ENCODE measurements around the gene DPF3. TPM values are rescaled to one million over a fixed set of nuclear protein-coding genes. Genes with fewer than 3 reads are reported as not detected.

Gene DPF3
- total RNA-seq, 1 experiment from 2014 or later, result 1.9 TPM

DNA sequence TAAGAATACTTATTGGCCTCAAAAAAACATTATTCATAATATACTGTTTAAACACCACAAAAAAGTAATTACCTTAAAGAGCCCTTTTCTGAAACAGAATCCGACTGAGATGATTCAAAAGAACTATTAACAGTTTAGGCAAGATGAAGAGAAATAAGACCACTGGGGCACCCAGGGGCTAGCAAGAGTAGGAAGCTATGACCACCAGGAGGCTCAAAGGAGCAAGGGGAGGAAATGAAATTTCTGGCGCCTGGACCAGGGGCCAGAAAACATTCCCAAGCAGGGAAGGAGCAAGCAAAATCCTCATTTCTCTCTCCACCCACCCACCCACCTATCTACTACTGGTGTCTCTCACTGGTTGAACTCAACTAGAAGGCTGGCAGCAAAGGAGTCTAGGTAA lies 26.1 kb upstream of the DPF3 start:
- TF ChIP-seq, protein P1, sequence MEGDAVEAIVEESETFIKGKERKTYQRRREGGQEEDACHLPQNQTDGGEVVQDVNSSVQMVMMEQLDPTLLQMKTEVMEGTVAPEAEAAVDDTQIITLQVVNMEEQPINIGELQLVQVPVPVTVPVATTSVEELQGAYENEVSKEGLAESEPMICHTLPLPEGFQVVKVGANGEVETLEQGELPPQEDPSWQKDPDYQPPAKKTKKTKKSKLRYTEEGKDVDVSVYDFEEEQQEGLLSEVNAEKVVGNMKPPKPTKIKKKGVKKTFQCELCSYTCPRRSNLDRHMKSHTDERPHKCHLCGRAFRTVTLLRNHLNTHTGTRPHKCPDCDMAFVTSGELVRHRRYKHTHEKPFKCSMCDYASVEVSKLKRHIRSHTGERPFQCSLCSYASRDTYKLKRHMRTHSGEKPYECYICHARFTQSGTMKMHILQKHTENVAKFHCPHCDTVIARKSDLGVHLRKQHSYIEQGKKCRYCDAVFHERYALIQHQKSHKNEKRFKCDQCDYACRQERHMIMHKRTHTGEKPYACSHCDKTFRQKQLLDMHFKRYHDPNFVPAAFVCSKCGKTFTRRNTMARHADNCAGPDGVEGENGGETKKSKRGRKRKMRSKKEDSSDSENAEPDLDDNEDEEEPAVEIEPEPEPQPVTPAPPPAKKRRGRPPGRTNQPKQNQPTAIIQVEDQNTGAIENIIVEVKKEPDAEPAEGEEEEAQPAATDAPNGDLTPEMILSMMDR (IDR thresholded peaks at IDR 0.05; ENCODE audit: unreplicated experiment), result no peak
- ChIA-PET CTCF (interaction anchor here (1.0 to 1.5 kb wide), 2 partner anchors 29 to 77 kb away, joined by 3 to 5 read pairs; no protein-coding TSS in a partner anchor), POLR2A (no interaction called here)
- no peaks in the 10 kb centered on the region for H3K4me1 Mint-ChIP-seq (ENCODE audit: insufficient read depth, unreplicated experiment)
- no peaks in the 10 kb centered on the region for H3K9me3 Mint-ChIP-seq (ENCODE audit: unreplicated experiment)
- no peak overlapping the region for H3K27ac Mint-ChIP-seq (ENCODE audit: low read depth, unreplicated experiment)
- no peak for DNase-seq (ENCODE audit: unreplicated experiment)
- no TSS peak for BruUV-seq (replicated peaks)
- H3K4me3 Mint-ChIP-seq (ENCODE audit: unreplicated experiment), result no peak overlapping the region
- peaks cover 6% of the 10 kb centered on the region for H3K36me3 Mint-ChIP-seq (ENCODE audit: insufficient read depth, unreplicated experiment)
- intact Hi-C loops (cut with micrococcal nuclease), result no loop called here
- H3K27me3 Mint-ChIP-seq (ENCODE audit: insufficient read depth, unreplicated experiment), result no peaks in the 10 kb centered on the region

DNA sequence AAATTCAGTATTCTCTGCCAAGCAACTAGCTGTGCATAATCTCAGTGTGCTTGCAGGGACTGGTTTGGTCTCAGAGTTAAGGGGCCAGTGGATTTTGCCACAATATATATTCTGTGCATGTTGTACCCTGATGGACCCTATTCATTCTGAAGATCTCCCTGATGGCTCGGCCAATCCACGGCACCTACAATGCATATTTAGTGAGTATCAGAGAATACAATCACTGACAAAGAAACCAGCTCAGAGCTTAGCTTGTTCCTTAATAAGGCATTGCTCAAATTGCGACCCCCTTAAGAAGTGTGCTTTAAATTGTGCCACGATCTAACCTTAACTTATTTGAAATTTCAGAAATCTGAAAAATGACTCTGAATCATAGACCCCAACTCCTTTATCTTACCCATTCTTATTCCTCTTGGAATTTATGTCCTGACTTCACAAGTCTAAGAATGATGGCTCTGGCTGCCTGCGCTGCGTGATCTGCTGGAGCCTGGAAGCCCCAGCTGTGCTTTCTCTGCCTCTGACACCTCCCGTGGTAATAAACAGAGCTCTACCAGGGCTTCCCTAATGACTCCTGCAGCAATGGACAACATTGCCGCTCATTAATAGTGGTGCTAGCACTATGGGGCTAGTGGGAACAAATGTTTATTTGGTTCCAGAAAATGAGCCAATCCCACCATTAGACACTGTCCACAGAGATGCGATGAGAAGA lies 23.3 kb upstream of the DPF3 start:
- POLR2A ChIA-PET, result interaction anchor here (0.6 to 1.1 kb wide), 2 partner anchors 10 to 23 kb away, joined by 3 read pairs; partner anchors contain the start of genes DCAF4 and DPF3
- no peaks in the 10 kb centered on the region for H3K9me3 Mint-ChIP-seq (ENCODE audit: unreplicated experiment)
- CTCF ChIA-PET, result interaction anchor here (0.6 to 1.6 kb wide), 7 partner anchors 10 to 403 kb away, joined by 3 to 8 read pairs (median 3); no protein-coding TSS in a partner anchor
- no peaks in the 10 kb centered on the region for H3K4me1 Mint-ChIP-seq (ENCODE audit: insufficient read depth, unreplicated experiment)
- H3K27me3 Mint-ChIP-seq (ENCODE audit: insufficient read depth, unreplicated experiment), result no peaks in the 10 kb centered on the region
- no peak overlapping the region for H3K4me3 Mint-ChIP-seq (ENCODE audit: unreplicated experiment)
- no TSS peak for BruUV-seq (replicated peaks)
- H3K36me3 Mint-ChIP-seq (ENCODE audit: insufficient read depth, unreplicated experiment), result peaks cover 6% of the 10 kb centered on the region
- DNase-seq (ENCODE audit: unreplicated experiment), result no peak
- TF ChIP-seq, protein P1 (IDR thresholded peaks at IDR 0.05; ENCODE audit: unreplicated experiment), result no peak
- intact Hi-C loops (cut with micrococcal nuclease), result no loop called here
- no peak overlapping the region for H3K27ac Mint-ChIP-seq (ENCODE audit: low read depth, unreplicated experiment)

DNA sequence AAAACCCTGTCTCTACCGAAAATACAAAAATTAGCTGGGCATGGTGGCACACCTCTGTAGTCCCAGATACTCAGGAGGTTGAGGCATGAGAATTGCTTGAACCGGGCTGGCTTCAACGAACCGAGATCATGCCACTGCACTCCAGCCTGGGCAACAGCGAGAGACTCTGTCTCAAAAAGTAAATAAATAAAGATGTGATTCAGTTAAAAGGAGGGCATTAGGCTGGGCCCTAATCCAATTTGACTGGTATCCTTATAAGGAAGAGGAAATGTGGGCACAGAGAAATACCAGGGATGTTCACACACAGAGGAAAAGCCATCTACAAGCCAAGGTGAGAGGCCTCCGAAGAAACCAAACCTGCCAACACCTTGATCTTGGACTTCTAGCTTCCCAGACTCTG lies 22.3 kb upstream of the DPF3 start:
- H3K4me3 Mint-ChIP-seq (ENCODE audit: unreplicated experiment), result no peak overlapping the region
- DNase-seq (ENCODE audit: unreplicated experiment), result peak; percentile 53

DNA sequence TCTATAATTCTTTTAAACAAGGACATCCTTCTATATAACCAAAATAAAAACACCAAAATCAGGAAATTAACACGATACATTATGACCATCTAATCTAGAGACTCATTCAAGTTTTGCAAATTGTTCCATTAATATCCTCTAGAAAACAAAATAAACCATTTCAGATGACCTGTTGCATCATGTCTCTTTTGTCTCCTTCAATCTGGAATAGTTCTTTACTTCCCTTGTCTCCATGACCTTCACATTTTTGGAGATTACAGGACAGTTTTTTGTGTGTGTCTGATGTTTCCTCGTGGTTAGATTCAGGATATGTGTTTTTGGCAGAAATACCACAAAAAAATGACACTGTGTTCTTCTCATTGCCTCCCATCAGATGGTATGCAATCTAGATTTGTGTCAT lies 19.9 kb upstream of the DPF3 start:
- TF ChIP-seq, protein P1 (IDR thresholded peaks at IDR 0.05; ENCODE audit: unreplicated experiment), result no peak
- no peak overlapping the region for H3K4me3 Mint-ChIP-seq (ENCODE audit: unreplicated experiment)
- ChIA-PET CTCF (interaction anchor here (0.7 to 1.5 kb wide), 2 partner anchors 400 kb away, joined by 3 to 4 read pairs; no protein-coding TSS in a partner anchor), POLR2A (no interaction called here)
- no peaks in the 10 kb centered on the region for H3K4me1 Mint-ChIP-seq (ENCODE audit: insufficient read depth, unreplicated experiment)
- H3K9me3 Mint-ChIP-seq (ENCODE audit: unreplicated experiment), result no peaks in the 10 kb centered on the region
- intact Hi-C loops (cut with micrococcal nuclease), result no loop called here
- H3K36me3 Mint-ChIP-seq (ENCODE audit: insufficient read depth, unreplicated experiment), result peaks cover 6% of the 10 kb centered on the region
- DNase-seq (ENCODE audit: unreplicated experiment), result no peak
- no peaks in the 10 kb centered on the region for H3K27me3 Mint-ChIP-seq (ENCODE audit: insufficient read depth, unreplicated experiment)
- BruUV-seq (replicated peaks), result no TSS peak
- H3K27ac Mint-ChIP-seq (ENCODE audit: low read depth, unreplicated experiment), result no peak overlapping the region

More for the DNA sequence above, 22.3 kb upstream of the DPF3 start:
- Mint-ChIP-seq H3K4me1 (ENCODE audit: insufficient read depth, unreplicated experiment) (no peaks in the 10 kb centered on the region), H3K9me3 (ENCODE audit: unreplicated experiment) (no peaks in the 10 kb centered on the region), H3K36me3 (ENCODE audit: insufficient read depth, unreplicated experiment) (peaks cover 6% of the 10 kb centered on the region), H3K27me3 (ENCODE audit: insufficient read depth, unreplicated experiment) (no peaks in the 10 kb centered on the region), H3K27ac (ENCODE audit: low read depth, unreplicated experiment) (peak overlapping the region; percentile 63)
- BruUV-seq (replicated peaks), result no TSS peak
- TF ChIP-seq, protein P1 (IDR thresholded peaks at IDR 0.05; ENCODE audit: unreplicated experiment), result no peak
- intact Hi-C loops (cut with micrococcal nuclease), result no loop called here
- ChIA-PET CTCF (interaction anchor here (0.6 to 1.6 kb wide), 6 partner anchors 9 to 402 kb away, joined by 3 to 8 read pairs (median 4); no protein-coding TSS in a partner anchor), POLR2A (interaction anchor here (0.5 to 1.1 kb wide), 2 partner anchors 11 to 86 kb away, joined by 3 read pairs; partner anchors contain the start of gene DCAF4)
